HuH-7 (cell line): ENCODE results near the gene NAP1L4.
A peak's percentile ranks its signal among the peaks of the same experiment; 100 is the strongest.

Experiments used
- DNase-seq: peaks from one replicate; pipeline ENCODE4 v3.0.0; 2011; ENCODE audit warnings: low spot score

Gene NAP1L4

DNA sequence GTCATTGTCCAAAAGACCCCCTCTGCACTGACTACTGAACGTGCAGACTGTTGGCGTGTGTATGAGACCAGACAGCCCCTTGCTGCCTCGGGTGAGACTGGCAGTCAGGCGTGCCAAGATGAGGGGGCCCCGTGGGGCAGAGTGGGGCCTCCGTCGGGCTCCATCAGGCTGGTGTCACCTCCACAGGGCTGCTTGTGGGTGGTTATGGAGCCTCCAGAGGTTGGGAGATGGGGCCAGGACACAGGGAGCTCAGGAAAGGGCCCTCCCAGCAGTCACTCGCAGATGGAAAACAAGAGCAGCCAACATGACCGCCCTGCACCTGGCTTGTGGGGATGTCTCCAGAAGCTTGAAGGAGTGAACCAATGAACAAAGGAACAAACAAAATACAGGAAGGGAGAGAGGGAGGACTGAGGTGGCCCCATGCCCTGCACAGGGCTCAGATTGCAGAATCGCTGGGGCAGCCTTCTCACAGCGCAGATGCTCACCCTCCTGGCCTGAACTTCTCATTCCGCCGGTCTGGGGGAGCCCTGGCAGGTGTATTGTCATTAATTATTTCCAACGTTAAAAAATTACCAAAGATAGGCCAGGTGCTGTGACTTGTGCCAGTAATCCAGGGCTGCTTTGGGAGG, 57.4 kb downstream of the NAP1L4 start:
- DNase-seq, result no peak

DNA sequence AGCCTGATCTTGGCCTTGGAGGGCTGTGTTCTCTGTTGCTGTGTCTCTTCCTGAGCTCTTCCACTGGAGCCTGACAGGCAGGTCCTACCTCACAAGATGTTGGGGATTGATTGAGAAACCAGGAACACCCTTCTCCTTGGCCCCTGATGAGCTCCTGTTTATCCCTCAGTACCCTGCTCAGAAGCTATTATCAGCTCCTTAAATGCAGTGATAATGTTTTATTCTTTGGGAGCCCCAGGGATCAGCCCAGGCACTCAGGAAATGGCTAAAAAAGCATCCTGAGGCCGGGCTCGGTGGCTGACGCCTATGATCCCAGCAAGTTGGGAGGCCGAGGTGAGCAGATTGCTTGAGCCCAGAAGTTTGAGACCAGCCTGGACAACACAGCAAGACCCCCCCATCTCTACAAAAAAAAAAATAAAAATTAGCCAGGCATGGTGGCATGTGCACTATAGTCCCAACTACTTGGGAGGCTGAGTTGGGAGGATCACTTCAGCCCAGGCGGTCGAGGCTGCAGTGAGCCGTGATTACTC, 58.0 kb downstream of the NAP1L4 start:
- no peak for DNase-seq

- DNase-seq, result no peak
Observed at GRCh38 chr11:2933375-2934020, 58.6 kb downstream of the NAP1L4 start.

- DNase-seq, result no peak
Observed at GRCh38 chr11:2932850-2933251, 59.3 kb downstream of the NAP1L4 start.

GRCh38 chr11:2931771-2932738, 60.1 kb downstream of the NAP1L4 start:
- DNase-seq, result no peak

GRCh38 chr11:2931420-2931746, 60.7 kb downstream of the NAP1L4 start:
- DNase-seq, result no peak

DNA sequence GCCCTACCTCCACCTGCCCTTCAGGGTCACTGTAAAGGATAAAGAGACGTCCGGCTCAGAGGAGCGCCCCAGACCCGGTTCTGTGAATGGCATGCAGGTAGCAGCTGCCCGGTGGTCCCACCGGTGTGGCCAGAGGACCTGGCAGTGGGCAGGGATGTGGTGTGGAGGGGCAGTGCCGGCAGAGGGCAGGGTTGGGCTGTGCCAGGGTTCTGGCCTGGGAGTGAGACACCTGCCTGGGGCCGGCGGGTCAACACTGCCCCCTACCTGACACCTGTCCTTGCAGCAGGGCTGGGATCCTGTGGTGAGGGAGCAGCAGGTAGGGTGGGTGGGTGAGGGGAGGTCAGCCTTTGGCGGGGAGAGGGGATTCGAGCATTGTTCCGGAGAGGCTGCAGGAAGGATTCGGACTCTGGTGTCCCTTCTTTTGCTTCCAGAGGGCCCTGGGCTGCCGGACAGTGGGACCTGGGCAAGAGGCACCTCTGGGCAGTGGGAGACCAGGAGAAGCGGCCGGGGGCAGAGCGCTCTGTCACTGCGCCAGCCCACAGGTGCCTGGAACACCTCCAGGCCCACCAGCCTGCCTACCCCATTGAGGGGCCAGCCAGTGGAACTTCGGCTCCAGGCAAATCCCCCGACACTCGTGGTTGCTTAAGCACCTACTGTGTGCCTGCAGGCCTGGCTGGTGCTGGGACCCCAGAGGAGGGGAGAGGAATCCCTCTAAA, 61.3 kb downstream of the NAP1L4 start:
- peak; percentile 94 for DNase-seq

GRCh38 chr11:2929950-2930703, 62.0 kb downstream of the NAP1L4 start:
- peak; percentile 79 for DNase-seq

GRCh38 chr11:2929531-2929949, 62.6 kb downstream of the NAP1L4 start:
- peak; percentile 80 for DNase-seq

- DNase-seq, result peak; percentile 67
Observed at GRCh38 chr11:2928605-2929530, 63.3 kb downstream of the NAP1L4 start, which contains the start of gene PHLDA2. Gene PHLDA2, minus strand, starts transcription at chr11:2929420. Its CDS starts 56 bp downstream, at chr11:2929364.

- DNase-seq, result peak; percentile 59
Observed at GRCh38 chr11:2927851-2928604, 64.1 kb downstream of the NAP1L4 start.

GRCh38 chr11:2927121-2927800, 64.9 kb downstream of the NAP1L4 start:
- no peak for DNase-seq

- DNase-seq, result no peak
Observed at GRCh38 chr11:2926611-2927051, 65.5 kb downstream of the NAP1L4 start.

DNA sequence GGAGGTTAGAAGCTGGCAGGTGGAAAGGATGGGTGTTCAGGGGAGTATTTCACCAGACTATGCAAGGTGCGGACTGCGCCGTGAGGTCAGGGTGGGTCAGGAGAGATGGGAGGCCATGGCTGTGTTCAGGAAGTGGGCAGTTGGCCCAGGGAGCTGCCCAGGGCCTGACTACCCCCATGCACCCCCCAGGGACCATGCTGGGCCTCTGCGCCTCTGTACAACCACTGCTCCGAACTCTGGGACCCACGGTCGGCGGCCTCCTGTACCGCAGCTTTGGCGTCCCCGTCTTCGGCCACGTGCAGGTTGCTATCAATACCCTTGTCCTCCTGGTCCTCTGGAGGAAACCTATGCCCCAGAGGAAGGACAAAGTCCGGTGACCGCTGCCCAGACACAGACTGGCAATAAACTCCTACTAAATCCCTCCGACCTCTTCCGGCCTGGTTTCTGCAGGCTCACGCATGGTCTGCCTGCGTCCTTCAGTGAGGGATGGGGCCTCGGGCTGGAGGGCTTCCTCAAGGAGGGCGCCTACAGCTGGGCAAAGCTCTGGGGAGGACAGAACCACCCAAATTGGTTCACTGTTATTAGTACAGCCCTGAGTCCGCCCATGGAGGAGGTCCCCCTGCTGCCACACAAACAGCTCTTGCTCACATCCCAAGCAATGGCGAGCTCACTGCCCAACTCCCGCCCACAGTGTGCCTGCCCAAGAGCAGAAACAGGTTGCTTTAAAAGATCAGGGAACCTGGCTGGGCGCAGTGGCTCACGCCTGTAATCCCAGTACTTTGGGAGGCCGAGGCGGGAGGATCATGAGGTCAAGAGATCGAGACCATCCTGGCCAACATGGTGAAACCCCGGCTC, 67.1 kb downstream of the NAP1L4 start:
- no peak for DNase-seq

GRCh38 chr11:2924381-2924780, 67.7 kb downstream of the NAP1L4 start:
- no peak for DNase-seq

DNA sequence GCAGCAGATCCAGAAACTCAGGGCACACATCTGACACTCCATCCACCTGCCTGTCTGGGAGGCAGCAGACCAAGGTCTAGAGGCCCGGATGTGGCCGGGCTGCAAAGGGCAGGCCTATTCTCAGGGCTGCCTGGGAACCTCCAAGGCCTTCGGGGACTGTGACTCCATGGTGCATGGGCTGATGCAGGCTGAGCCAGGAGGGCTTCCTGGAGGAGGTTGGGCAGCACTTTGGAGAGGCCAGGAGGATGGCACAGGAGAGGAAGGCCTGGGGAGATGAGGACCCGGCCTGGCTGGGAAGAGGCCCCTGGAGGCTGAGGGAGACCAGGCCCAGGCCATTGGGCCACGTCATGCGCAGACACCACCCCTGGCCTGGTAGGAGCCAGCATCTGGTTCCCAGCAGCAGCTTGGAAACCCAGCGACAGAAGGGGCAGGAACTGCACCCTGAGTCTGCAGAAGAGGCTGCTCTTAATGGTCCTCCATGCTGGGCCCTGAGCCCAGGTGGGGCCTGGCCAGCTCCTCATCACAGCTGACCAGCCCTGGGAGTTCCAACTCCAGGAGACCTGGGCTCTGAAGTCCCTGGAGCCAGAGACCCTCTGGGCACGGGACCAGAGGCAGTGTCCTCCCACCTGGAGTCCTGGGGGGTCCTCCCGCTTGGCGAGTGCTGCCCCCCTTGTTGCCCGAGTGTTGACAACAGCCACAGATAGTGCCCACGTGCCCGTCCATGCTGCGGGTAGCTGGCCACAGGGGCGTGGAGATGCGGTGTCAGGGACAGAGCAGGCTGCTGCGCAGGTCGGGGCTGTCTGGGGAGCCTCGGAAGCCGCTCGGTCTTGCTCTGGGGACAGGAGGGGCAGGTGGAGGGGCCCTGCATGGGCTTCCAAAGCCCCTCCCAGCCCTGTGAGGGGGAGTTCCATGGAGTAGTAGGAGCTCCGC, 68.4 kb downstream of the NAP1L4 start:
- DNase-seq, result no peak
